ENCODE measurements around the gene GATB.

GRCh38 chr4:151652841-151653547 lies 107.8 kb downstream of the GATB start:
- TF ChIP-seq, protein P1, sequence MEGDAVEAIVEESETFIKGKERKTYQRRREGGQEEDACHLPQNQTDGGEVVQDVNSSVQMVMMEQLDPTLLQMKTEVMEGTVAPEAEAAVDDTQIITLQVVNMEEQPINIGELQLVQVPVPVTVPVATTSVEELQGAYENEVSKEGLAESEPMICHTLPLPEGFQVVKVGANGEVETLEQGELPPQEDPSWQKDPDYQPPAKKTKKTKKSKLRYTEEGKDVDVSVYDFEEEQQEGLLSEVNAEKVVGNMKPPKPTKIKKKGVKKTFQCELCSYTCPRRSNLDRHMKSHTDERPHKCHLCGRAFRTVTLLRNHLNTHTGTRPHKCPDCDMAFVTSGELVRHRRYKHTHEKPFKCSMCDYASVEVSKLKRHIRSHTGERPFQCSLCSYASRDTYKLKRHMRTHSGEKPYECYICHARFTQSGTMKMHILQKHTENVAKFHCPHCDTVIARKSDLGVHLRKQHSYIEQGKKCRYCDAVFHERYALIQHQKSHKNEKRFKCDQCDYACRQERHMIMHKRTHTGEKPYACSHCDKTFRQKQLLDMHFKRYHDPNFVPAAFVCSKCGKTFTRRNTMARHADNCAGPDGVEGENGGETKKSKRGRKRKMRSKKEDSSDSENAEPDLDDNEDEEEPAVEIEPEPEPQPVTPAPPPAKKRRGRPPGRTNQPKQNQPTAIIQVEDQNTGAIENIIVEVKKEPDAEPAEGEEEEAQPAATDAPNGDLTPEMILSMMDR (IDR thresholded peaks at IDR 0.05; ENCODE audit: insufficient read depth, low read length, poor library complexity, severe bottlenecking): no peak
- no peak for TF ChIP-seq EZH2phosphoT487 (conservative IDR thresholded peaks at IDR 0.05; ENCODE audit: low read length)

All from SU-DHL-6 (cell line).